ENCODE measurements around the gene SRC. TPM values are rescaled to one million over a fixed set of nuclear protein-coding genes. Genes with fewer than 3 reads are reported as not detected.

SRC gene
- total and polyA plus RNA-seq, 2 of the 8 experiments (the other 6 are each of a cell fraction or from before 2014, with no cell fraction given), result 27.6 to 28.8 TPM

DNA sequence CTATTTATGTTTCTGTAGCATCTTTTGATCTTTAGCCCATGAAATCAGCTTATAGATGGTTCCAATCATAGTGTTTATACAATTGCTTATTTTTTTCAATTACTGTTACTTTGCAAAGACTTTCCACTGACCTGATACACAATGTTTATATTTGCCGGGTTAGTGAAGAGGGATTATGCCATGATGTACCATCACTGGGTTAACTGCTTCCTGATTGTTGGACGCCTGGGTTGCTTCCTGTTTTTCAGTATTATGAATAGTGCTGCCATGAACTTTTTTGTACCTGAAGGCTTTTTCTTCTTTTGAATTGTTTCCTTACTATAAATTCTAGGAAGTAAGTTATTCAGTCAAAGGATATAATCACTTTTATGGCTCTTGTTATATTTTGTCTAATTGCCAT lies 49.6 kb upstream of the SRC start:
- H3K27ac ChIP-seq (ENCODE audit: low read depth, low read length), result no peak overlapping the region
- H3K4me3 ChIP-seq (ENCODE audit: extremely low read depth in 1 of 4, insufficient read depth in 2 of 4, low read depth in 3 of 4, low read length in 4 of 4), result no peak overlapping the region
- peaks cover 3 to 4% of the 10 kb centered on the region in 2 experiments; a peak in 2 of 4 replicates for H3K9me3 ChIP-seq (ENCODE audit: insufficient read depth in 2 of 2, low read depth in 1 of 2, low read length in 1 of 2)
- POLR2A ChIA-PET (ENCODE audit: partially characterized antibody), result interaction anchor here (1.1 to 1.2 kb wide), 3 partner anchors 11 to 40 kb away, joined by 3 to 5 read pairs (median 3); no protein-coding TSS in a partner anchor
- no peak overlapping the region for H3K18ac ChIP-seq (ENCODE audit: extremely low read depth, low read length)
- H3K23me2 ChIP-seq (ENCODE audit: low read depth, low read length), result no peaks in the 10 kb centered on the region
- no peak overlapping the region for H3K9ac ChIP-seq (replicated peaks in 1 of 4; ENCODE audit: extremely low read depth in 1 of 4, low read depth in 3 of 4, low read length in 3 of 4)
- no peak overlapping the region for H2BK12ac ChIP-seq (ENCODE audit: low read depth, low read length)
- no peak overlapping the region for H3K23ac ChIP-seq (ENCODE audit: insufficient read length)
- H3K79me1 ChIP-seq (ENCODE audit: low read depth, low read length), result peaks cover 3% of the 10 kb centered on the region; the same call in 1 of the 2 replicates
- H3K4me2 ChIP-seq (ENCODE audit: insufficient read depth in 1 of 2, low read depth in 2 of 2, low read length in 2 of 2), result no peak overlapping the region
- H2BK15ac ChIP-seq (ENCODE audit: low read length), result no peak overlapping the region
- H3K36me3 ChIP-seq (ENCODE audit: control insufficient read depth in 2 of 4, insufficient read depth in 4 of 4, low read length in 3 of 4), result peaks cover 0 to 20% (median 5%) of the 10 kb centered on the region in 4 experiments; a peak in 5 of 8 replicates
- CTCF ChIA-PET (ENCODE audit: partially characterized antibody), result interaction anchor here (0.8 to 2.0 kb wide), 5 partner anchors 10 to 88 kb away, joined by 3 to 9 read pairs (median 3); no protein-coding TSS in a partner anchor
- no peak overlapping the region for H2BK20ac ChIP-seq (ENCODE audit: low read length)
- H3K4me1 ChIP-seq (replicated peaks in 1 of 4; ENCODE audit: control insufficient read depth in 3 of 4, insufficient read depth in 4 of 4, low read length in 3 of 4), result no peaks in the 10 kb centered on the region
- H4K20me1 ChIP-seq (replicated peaks in 1 of 2; ENCODE audit: control insufficient read depth in 1 of 2, insufficient read depth in 2 of 2, low read length in 2 of 2), result no peaks in the 10 kb centered on the region
- no peaks in the 10 kb centered on the region for H3K27me3 ChIP-seq (replicated peaks in 1 of 4; ENCODE audit: control insufficient read depth in 3 of 4, extremely low read depth in 1 of 4, insufficient read depth in 3 of 4, low read length in 3 of 4)
- no peak overlapping the region for H2BK120ac ChIP-seq (replicated peaks; ENCODE audit: low read depth, low read length)
- H3K4ac ChIP-seq (replicated peaks; ENCODE audit: insufficient read length, low read depth, low read length), result no peak overlapping the region
- peaks cover 3 to 46% of the 10 kb centered on the region in 2 experiments for H3K79me2 ChIP-seq (ENCODE audit: control insufficient read depth in 1 of 2, insufficient read depth in 2 of 2, low read length in 2 of 2)
- H3K56ac ChIP-seq (replicated peaks; ENCODE audit: insufficient read length, low read depth, low read length), result no peak overlapping the region
- DNase-seq (ENCODE audit: low read depth in 1 of 2, low spot score in 2 of 2) (no peak), FAIRE-seq (no peak)
- no peak for TF ChIP-seq CEBPB (IDR thresholded peaks at IDR 0.05; ENCODE audit: low read depth, low read length)
- no peak for TF ChIP-seq SRF (IDR thresholded peaks at IDR 0.05; ENCODE audit: low read depth, low read length)
- no peak for TF ChIP-seq ASH2L (IDR thresholded peaks at IDR 0.05; ENCODE audit: low read length)
- H3K14ac ChIP-seq (ENCODE audit: insufficient read length), result no peak overlapping the region
- H2AFZ ChIP-seq (ENCODE audit: low read length), result no peak overlapping the region
- H4K91ac ChIP-seq (replicated peaks; ENCODE audit: insufficient read length, low read length), result no peak overlapping the region
- no peak overlapping the region for H2BK5ac ChIP-seq (ENCODE audit: low read depth, low read length)
- H4K8ac ChIP-seq (ENCODE audit: extremely low read depth, insufficient read depth, low read length), result no peak overlapping the region
- no peak overlapping the region for H4K5ac ChIP-seq (ENCODE audit: insufficient read length, low read depth, low read length)
- WGBS, 2 experiments (ENCODE audit: extremely low coverage in 1 of 2, insufficient coverage in 1 of 2, insufficient read length in 1 of 2, insufficient replicate concordance in 2 of 2, low coverage in 1 of 2, low lambda C conversion rate in 2 of 2, missing lambda C conversion rate in 1 of 2), result 84% methylated on average over 2 of the region's 2 CpGs; no CpG with 5 or more reads in 1 of the 2 experiments
- H2AK5ac ChIP-seq (ENCODE audit: low read depth, low read length), result no peak overlapping the region

All from H1 (cell line).